NK-92 (cell line): ENCODE results near the gene TUBB3.
A peak's percentile ranks its signal among the peaks of the same experiment; 100 is the strongest.
"Not testable (repeated sequence)": the region's sequence is repeated elsewhere in the genome, so short reads cannot be mapped to it uniquely, and the experiment has no call there.

Experiments used
- DNase-seq: peaks from one replicate; lab custom pipeline; 2025; ENCODE audit not compliant: unreplicated experiment; lab: John Stamatoyannopoulos, UW

TUBB3 gene

DNA sequence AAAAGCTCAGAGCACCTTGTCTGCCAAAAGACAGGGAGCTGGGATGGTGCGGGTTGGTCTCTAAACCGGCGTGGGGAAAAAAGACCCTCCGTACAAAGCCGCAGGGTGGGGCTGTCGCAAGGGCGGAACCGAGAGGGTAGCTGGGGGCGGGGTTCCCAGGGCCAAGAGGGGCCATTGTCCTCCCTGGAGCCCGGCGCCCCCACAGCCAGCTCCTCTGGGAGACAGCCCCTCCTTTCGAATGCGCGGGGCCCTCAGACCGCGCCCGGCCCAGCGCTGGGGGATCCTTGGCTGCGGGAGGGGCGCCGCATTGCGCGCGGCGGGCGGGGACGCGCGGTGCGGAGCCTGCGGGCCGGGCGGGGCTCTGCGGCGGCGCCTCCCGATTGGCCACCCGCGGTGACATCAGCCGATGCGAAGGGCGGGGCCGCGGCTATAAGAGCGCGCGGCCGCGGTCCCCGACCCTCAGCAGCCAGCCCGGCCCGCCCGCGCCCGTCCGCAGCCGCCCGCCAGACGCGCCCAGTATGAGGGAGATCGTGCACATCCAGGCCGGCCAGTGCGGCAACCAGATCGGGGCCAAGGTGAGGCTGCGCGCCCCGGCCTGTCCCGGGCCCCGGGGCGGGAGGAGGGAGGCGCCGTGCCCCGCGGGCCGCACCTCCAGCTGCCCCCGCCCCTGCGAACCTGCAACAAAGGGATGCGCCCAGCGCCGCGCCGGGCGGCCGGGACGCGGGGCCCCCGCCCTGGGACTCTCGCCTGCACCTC, at the start of gene TUBB3:
Gene TUBB3 (plus strand): TSS at position 459 of the 756 bp plus-strand sequence. CDS start 60 bp downstream, at position 519.
- DNase-seq: no peak

DNA sequence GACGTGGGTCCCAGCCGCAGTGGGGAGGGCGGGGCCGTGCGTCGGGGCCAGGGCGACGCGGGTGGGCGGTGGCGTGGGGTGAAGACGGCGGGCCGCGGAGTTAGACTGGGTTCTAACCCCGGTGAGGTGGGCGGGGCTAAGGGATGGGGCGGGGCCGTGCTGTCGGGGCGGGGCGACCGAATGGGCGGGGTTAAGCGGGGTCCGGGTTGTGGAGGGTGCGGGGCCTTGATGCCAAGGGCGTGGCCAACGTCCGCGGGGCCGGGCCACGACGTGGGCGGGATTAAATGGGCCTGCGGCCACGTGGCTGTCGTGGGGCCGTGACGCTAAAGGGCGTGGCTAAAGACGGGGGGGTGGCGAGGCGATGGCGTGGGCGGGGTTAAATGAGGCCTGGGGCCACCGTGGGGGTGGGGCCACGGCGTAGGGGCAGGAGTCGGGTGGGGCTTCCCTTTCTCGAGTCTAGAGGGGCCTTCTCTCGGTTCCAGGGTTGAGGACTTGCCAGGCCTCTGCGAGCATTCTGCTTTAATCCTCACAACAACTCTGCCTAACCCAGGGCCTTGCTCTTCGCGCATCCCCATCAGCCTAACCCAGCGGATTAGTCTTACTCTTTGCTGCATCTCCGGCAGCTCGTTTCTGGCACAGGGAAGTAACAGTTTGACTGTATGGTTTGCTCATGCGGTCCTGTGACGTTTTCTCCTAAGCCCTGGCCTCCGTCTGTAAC, 49.0 kb upstream of the TUBB3 start:
- peak; percentile 77 for DNase-seq

- DNase-seq: not testable (repeated sequence)
Measured at GRCh38 chr16:89879123-89879522, 44.0 kb upstream of the TUBB3 start.

- no peak for DNase-seq
Measured at GRCh38 chr16:89880477-89881367, 42.4 kb upstream of the TUBB3 start.

GRCh38 chr16:89881368-89881730, 41.8 kb upstream of the TUBB3 start:
- DNase-seq: no peak

DNA sequence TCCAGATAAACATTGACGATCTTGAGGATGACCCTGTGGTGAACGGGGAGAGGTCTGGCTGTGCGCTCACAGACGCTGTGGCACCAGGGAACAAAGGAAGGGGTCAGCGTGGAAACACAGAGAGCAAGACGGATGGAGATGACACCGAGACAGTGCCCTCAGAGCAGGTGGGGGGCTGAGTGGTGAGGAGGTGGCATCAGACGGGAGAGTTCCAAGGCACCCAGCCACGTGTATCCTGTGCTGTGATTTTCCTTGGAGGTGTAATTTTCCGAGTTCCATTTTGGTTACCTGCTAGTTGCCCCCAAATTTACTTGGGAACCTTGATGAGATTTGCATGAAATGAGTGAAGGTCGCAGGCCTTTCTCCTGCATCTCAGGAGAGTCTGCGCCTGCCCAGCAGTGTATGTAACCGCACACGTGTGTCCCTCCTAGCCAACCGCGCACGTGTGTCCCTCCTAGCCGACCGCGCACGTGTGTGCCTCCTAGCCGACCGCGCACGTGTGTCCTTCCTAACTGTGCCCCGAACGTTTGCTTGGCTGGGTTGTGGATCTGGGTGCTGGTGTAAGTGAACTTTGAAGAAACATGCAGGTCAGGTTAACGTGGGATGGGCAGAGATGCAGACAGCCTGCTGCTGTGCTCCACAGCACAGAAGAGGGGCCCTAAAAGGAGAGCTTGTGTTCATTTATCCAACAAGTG, 39.6 kb upstream of the TUBB3 start:
- no peak for DNase-seq

GRCh38 chr16:89884041-89884421, 39.1 kb upstream of the TUBB3 start:
- DNase-seq: no peak

DNA sequence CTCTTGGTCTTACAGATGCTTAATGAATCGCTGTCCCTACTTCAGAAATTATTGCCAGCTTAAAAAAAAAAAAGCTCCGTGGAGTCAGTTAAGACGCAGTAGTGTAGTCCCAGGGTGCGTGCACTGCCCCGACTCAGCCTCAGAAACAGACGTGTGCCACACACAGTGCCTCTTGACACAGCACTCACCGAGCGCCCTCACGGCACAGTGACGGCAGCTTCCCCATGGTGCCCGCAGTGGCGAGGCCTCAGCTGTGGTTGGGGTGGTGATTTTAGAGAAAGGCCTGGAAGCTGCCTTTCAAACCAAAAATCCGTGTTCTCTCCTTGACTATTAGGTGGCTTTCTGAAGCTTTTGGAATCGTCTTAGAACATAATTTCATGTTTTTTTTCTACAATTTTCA, 35.9 kb upstream of the TUBB3 start:
- no peak for DNase-seq

GRCh38 chr16:89890200-89890599, 32.9 kb upstream of the TUBB3 start:
- DNase-seq: no peak

DNA sequence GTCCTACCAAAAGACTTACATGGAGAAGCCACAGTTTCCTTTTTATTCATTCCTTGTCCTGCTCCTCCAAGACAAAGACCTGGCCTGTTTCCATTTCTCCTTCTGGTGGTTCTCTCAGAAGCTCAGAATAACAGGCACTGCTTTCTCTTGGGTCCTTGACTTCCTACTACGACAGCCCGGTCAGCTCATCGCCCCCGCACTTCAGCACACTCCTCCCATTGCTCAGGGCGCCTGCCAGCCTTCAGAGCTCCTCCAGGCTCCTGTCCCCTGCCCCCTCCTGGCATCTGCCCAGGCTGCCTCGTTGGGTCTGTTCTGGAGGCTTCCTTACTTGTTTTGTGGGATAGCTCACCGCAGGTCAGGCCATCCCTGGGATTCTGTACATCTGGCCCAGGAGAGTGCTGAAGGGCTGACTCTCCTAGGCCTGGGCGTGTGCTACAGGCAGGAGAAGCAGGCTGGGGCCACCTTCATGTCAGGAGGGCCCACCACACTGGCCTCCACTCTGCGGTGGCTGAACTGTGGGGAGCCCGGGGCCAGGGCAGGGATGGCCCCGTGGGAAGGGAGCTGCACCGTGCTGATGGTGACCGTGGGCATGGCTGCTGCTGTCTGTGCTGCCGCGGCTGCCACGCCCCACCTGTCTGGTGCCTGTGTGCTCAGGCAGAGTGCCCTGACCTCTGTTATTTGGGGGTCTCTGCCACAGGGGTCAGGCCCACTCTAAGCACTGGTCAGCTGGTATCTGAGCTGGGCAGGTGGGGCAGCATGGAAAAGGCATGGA, 32.1 kb upstream of the TUBB3 start:
- DNase-seq: no peak

- DNase-seq: no peak
Measured at GRCh38 chr16:89892055-89892630, 31.0 kb upstream of the TUBB3 start.

DNA sequence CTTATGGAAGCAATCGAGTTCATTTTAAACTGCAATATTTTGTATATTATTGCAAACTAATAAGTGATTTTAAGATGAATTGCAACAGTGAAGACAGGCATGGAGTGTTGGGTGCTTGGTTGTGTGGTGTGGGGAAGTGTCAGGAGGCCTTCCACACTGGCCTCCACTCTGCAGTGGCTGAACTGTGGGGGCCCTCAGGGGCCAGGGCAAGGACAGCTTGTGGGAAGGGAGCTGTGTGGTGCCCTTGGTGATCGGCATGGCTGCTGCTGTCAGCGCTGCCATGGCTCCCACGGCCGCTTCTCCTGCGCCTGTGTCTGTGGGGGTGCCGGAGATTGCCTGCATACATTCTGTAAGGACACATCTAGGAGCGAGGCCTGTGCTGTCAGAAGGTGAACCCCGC, 30.5 kb upstream of the TUBB3 start:
- DNase-seq: no peak

DNA sequence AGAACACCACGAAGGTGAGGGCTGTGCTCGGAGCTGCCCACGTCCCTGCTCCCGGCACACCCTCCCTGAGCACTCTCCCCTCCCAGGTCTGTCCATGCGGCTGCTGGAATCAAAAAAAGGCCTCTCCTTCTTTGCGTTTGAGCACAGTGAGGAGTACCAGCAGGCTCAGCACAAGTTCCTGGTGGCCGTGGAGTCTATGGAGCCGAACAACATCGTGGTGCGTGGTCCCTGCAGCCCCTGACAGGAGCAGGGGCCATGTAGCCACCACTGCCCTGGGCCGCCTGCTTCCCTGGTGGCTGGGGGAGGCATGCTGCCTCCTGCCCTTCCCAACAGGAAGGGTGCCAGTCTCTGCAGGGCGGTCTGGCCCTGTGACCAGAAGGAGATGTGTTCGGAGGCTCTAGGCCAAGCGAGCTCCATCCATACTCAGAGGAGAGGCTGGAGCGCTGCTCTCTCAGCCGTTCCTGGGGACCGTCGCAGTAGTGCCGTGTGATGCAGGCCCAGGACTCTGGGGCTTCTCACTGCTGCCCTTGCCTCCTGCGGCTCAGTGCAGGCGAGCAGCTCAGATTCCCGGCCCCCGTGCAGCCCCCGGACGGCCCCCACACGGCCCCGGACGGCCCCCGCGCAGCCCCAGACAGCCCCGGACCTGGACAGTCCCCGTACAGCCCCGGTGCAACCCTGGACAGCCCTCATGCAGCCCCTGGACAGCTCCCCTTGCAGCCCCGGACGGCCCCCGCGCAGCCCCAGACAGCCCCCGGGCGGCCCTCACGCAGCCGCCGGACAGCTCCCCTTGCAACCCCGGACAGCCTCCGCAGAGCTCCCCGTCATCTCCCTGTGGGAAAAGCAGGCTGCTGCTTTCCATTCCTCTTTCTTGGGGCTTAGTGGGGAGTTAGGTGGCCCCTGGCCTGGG, 29.2 kb upstream of the TUBB3 start:
- no peak for DNase-seq

GRCh38 chr16:89895482-89896250, 27.5 kb upstream of the TUBB3 start:
- DNase-seq: no peak

GRCh38 chr16:89897204-89897603, 25.9 kb upstream of the TUBB3 start:
- no peak for DNase-seq

- DNase-seq: no peak
Measured at GRCh38 chr16:89898201-89898967, 24.8 kb upstream of the TUBB3 start.

DNA sequence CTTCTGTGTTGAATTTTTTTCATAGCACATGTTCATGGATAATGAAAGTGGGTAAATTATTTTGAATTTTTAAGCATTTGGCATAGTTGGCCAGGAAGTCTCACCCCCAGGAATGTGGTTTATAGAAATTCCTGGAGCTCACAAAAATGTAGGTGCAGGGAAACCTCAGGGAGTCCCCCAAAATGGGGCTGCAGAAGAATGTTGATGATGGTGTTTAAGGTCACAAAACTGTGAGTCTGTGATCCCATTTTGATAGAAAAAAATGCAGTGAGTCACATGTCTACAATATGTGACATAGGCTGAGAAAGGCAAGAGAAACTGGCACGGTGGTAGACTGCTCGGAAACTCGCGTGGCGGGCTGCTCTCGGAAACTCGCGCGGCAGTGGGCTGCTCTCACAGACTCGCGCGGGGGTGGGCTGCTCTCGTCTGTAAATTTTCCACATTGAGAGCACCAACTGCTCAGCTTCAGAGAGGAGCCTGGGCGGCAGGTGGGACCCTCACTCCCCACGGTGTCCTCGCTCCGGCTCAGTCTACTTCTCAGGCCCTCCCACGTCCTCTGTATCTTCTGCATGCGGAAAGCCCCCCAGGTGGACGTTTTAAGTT, 23.2 kb upstream of the TUBB3 start:
- no peak for DNase-seq
